Measurements from ENCODE around the gene SNX27. TPM values are rescaled to one million over a fixed set of nuclear protein-coding genes. Genes with fewer than 3 reads are reported as not detected.

The SNX27 gene
- total and polyA plus RNA-seq, 2 donors (not counting 1 experiment from before 2014, with no cell fraction given) = 29.5 to 38.1 TPM

DNA sequence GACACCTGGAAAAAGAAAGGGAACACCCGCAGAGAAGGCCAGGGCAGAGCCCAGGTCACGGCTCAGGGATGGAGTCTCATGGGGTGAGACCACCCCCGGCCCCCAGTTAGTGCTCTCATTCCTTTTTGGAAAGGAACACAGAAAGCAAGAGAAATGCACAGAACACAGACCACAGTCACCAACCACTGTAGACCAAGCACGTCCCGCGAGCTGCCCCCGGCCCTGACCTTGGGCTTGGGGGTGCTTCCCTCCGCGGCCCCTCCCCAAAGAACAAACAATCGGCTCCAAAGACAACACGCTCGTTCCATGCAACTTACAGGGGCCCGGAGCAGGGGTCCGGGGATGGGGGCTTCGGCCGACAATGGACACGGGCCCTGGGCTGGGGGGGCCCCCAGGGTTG, 92.0 kb downstream of the SNX27 start:
- no peak overlapping the region for H3K27ac ChIP-seq (ENCODE audit: insufficient read depth, low read length)
- no peaks in the 10 kb centered on the region for H3K4me1 ChIP-seq (ENCODE audit: control insufficient read depth, extremely low read depth, insufficient read depth, low read length)
- H3K79me2 ChIP-seq (ENCODE audit: control insufficient read depth, insufficient read depth, low read length) = no peaks in the 10 kb centered on the region
- no peaks in the 10 kb centered on the region for H4K20me1 ChIP-seq (ENCODE audit: control insufficient read depth, extremely low read depth, insufficient read depth, low read length)
- no peak overlapping the region for H3K4me3 ChIP-seq (replicated peaks in 1 of 4; ENCODE audit: control extremely low read depth in 1 of 4, insufficient read depth in 1 of 4, low read depth in 3 of 4, low read length in 4 of 4)
- DNase-seq (ENCODE audit: low read depth in 2 of 2) = no peak
- no peak overlapping the region for H3K9ac ChIP-seq (ENCODE audit: insufficient read depth, low read length)
- H2AFZ ChIP-seq (ENCODE audit: low read length) = no peak overlapping the region
- no peaks in the 10 kb centered on the region for H3K9me3 ChIP-seq (ENCODE audit: control insufficient read depth, insufficient read depth, low read depth, low read length)
- no peaks in the 10 kb centered on the region for H3K27me3 ChIP-seq (ENCODE audit: control insufficient read depth, insufficient read depth, low read length)
- no peak overlapping the region for H3K4me2 ChIP-seq (ENCODE audit: extremely low read depth, insufficient read depth, low read length)
- H3K36me3 ChIP-seq (ENCODE audit: control insufficient read depth, insufficient read depth, low read length) = no peaks in the 10 kb centered on the region
- no peak for TF ChIP-seq EZH2 (IDR thresholded peaks at IDR 0.05; ENCODE audit: low read length, missing control alignments)
- TF ChIP-seq, protein P1, sequence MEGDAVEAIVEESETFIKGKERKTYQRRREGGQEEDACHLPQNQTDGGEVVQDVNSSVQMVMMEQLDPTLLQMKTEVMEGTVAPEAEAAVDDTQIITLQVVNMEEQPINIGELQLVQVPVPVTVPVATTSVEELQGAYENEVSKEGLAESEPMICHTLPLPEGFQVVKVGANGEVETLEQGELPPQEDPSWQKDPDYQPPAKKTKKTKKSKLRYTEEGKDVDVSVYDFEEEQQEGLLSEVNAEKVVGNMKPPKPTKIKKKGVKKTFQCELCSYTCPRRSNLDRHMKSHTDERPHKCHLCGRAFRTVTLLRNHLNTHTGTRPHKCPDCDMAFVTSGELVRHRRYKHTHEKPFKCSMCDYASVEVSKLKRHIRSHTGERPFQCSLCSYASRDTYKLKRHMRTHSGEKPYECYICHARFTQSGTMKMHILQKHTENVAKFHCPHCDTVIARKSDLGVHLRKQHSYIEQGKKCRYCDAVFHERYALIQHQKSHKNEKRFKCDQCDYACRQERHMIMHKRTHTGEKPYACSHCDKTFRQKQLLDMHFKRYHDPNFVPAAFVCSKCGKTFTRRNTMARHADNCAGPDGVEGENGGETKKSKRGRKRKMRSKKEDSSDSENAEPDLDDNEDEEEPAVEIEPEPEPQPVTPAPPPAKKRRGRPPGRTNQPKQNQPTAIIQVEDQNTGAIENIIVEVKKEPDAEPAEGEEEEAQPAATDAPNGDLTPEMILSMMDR (conservative IDR thresholded peaks at IDR 0.05 in 1 of 2, IDR thresholded peaks at IDR 0.05 in 1 of 2; ENCODE audit: low read depth in 1 of 2, low read length in 2 of 2) = no peak

GRCh38 chr1:151704246-151704645, 92.4 kb downstream of the SNX27 start:
- H3K27me3 ChIP-seq (ENCODE audit: control insufficient read depth, insufficient read depth, low read length) = no peaks in the 10 kb centered on the region
- H3K9me3 ChIP-seq (ENCODE audit: control insufficient read depth, insufficient read depth, low read depth, low read length) = no peaks in the 10 kb centered on the region
- no peaks in the 10 kb centered on the region for H4K20me1 ChIP-seq (ENCODE audit: control insufficient read depth, extremely low read depth, insufficient read depth, low read length)
- no peaks in the 10 kb centered on the region for H3K79me2 ChIP-seq (ENCODE audit: control insufficient read depth, insufficient read depth, low read length)
- H3K27ac ChIP-seq (ENCODE audit: insufficient read depth, low read length) = no peak overlapping the region
- no peak for TF ChIP-seq EZH2 (IDR thresholded peaks at IDR 0.05; ENCODE audit: low read length, missing control alignments)
- TF ChIP-seq, protein P1 (conservative IDR thresholded peaks at IDR 0.05 in 1 of 2, IDR thresholded peaks at IDR 0.05 in 1 of 2; ENCODE audit: low read depth in 1 of 2, low read length in 2 of 2) = no peak
- no peak overlapping the region for H3K4me3 ChIP-seq (replicated peaks in 1 of 4; ENCODE audit: control extremely low read depth in 1 of 4, insufficient read depth in 1 of 4, low read depth in 3 of 4, low read length in 4 of 4)
- H3K4me1 ChIP-seq (ENCODE audit: control insufficient read depth, extremely low read depth, insufficient read depth, low read length) = no peaks in the 10 kb centered on the region
- no peak overlapping the region for H3K4me2 ChIP-seq (ENCODE audit: extremely low read depth, insufficient read depth, low read length)
- no peaks in the 10 kb centered on the region for H3K36me3 ChIP-seq (ENCODE audit: control insufficient read depth, insufficient read depth, low read length)
- no peak overlapping the region for H3K9ac ChIP-seq (ENCODE audit: insufficient read depth, low read length)
- no peak overlapping the region for H2AFZ ChIP-seq (ENCODE audit: low read length)
- DNase-seq (ENCODE audit: low read depth in 2 of 2) = no peak

DNA sequence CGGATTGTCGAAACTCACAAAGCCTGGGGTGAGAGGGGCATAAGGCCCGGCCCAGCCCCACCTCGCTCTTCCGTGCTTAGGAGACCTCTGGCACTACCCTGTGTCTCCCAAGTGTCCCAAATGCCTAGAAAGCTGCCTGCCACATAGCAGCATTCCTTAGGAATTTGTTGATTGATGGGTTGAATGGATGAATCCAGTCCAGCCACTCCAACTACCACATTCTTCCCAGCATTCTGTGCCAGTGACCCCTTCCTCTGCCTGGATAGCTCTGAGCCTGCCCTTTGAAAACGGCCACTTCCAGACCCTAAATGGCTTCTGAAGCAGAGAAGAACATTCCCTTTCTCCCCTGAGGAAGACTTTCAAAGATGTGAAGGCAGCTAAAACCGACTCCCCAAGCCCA, 93.3 kb downstream of the SNX27 start:
- Histone ChIP-seq H2AFZ (ENCODE audit: low read length) (no peak overlapping the region), H3K4me2 (ENCODE audit: extremely low read depth, insufficient read depth, low read length) (no peak overlapping the region), H3K9me3 (ENCODE audit: control insufficient read depth, insufficient read depth, low read depth, low read length) (no peaks in the 10 kb centered on the region), H3K79me2 (ENCODE audit: control insufficient read depth, insufficient read depth, low read length) (no peaks in the 10 kb centered on the region), H3K9ac (ENCODE audit: insufficient read depth, low read length) (no peak overlapping the region), H3K36me3 (ENCODE audit: control insufficient read depth, insufficient read depth, low read length) (no peaks in the 10 kb centered on the region), H4K20me1 (ENCODE audit: control insufficient read depth, extremely low read depth, insufficient read depth, low read length) (no peaks in the 10 kb centered on the region), H3K27ac (ENCODE audit: insufficient read depth, low read length) (no peak overlapping the region), H3K4me3 (replicated peaks in 1 of 4; ENCODE audit: control extremely low read depth in 1 of 4, insufficient read depth in 1 of 4, low read depth in 3 of 4, low read length in 4 of 4) (no peak overlapping the region), H3K4me1 (ENCODE audit: control insufficient read depth, extremely low read depth, insufficient read depth, low read length) (no peaks in the 10 kb centered on the region), H3K27me3 (ENCODE audit: control insufficient read depth, insufficient read depth, low read length) (no peaks in the 10 kb centered on the region)
- TF ChIP-seq, protein P1 (conservative IDR thresholded peaks at IDR 0.05 in 1 of 2, IDR thresholded peaks at IDR 0.05 in 1 of 2; ENCODE audit: low read depth in 1 of 2, low read length in 2 of 2) = no peak
- TF ChIP-seq EZH2 (IDR thresholded peaks at IDR 0.05; ENCODE audit: low read length, missing control alignments) = no peak
- no peak for DNase-seq (ENCODE audit: low read depth in 2 of 2)

Measured in fibroblast of lung (primary cell).